GM19238 (cell line): ENCODE data around the gene MXD1.
"Not testable (repeated sequence)": the region's sequence is repeated elsewhere in the genome, so short reads cannot be mapped to it uniquely, and the experiment has no call there.

Experiments
- DNase-seq: peaks from one replicate; pipeline ENCODE4 v3.0.0; 2011; ENCODE audit warnings: low spot score; ENCODE audit not compliant: insufficient read length

Gene MXD1, protein sequence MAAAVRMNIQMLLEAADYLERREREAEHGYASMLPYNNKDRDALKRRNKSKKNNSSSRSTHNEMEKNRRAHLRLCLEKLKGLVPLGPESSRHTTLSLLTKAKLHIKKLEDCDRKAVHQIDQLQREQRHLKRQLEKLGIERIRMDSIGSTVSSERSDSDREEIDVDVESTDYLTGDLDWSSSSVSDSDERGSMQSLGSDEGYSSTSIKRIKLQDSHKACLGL

DNA sequence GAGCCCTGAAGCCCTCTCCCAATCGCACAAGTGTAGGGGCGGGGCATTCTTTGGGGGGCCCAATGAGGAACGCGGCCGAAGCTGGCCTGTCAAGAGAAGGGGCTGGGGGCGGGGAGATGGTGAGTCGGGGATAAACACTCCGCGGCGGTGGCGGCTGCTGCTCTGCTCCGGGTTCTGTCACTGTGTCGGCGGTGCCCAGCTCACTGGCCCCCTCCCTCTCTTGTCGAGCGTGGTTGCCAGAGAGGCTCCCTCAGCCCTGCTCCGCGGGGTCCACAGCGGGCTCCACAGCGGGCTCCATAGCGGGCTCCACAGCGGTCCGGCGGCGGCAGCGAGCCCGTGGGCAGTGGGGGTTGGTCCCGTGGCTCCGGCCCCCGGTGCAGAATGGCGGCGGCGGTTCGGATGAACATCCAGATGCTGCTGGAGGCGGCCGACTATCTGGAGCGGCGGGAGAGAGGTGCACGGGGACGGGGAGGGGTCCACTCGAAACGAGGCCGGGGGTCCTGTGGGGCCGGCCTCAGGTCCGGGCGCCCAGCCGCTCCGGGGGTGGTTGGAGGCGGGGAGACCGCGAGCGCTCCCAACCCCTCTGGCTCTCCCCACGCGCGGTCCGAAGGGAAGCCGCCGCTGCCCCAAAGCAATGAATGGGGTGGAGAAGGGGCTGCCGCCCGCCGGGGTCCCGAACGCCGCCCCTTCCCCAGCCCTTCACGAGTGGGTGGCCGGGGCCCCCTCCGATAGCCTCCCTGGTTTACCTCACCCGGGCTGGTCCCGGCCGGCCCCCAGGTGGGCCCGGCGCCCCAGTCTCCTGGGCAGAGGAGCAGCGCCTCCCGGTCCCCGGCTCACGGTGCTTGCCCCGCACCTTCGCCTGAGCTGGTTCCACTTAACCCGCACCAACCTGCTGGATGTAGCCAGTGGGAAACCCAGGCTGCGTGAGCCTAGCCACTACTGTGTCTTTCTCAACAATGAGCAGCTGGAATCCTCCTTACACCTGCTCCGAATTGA, at the start of gene MXD1:
Gene MXD1, plus strand, starts transcription at position 160 of the 996 bp plus-strand sequence. Its CDS starts 222 bp downstream, at position 382.
- peak; percentile 93 for DNase-seq

DNA sequence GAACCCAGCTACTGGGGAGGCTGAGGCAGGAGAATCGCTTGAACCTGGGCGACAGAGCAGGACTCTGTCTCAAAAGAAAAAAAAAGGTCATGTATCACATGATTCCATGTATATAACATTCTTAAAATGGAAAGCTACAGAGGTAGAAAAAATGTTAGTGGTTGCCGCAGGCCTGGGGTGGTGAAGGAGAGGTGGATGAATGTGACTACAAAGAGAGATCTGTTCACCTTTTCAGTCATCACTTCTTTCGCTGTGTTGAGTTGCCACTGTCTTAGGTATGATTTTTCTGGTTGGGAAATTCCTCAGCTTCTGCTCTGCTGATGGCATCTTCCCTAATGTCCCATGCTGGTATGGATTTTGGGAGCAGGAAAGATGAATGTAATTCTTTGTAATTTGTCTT, 26.5 kb upstream of the MXD1 start:
- no peak for DNase-seq

DNA sequence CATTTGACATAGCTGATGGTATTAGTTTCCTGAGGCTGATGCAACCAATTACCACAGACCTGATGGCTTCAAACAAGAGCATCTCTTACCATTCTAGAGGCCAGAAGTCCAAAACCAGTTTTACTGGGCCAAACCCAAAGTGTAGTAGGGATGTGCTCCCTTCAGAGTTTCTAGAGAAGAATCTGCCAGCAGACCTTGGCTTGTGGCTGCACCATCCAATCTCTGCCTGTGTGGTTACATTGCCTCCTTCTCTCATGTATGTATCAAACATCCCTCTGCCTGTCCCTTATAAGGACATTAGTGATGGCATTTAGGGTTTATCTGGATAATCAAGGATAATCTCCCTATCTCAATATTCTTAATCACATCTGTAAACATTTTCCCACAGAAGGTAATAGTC, 25.6 kb upstream of the MXD1 start:
- DNase-seq: no peak

DNA sequence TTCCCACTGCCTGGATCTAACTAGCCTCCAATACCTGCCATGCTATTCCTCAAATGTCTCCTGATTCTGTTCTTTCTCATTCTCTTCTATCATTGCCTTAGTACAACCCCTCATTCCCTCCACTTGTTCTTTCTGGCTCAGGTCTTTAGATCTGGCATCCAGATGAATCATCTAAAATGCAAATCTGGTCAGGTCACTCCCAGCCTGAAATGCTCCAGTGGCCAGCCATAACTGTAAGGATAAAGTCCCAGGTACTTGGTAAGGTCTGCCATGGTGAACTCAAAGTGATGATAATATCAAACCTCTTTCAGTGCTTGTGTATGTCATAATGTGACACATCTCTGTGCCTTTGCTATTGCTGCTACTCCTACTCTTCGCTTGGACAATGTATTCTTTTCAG, 24.0 kb upstream of the MXD1 start:
- no peak for DNase-seq

DNA sequence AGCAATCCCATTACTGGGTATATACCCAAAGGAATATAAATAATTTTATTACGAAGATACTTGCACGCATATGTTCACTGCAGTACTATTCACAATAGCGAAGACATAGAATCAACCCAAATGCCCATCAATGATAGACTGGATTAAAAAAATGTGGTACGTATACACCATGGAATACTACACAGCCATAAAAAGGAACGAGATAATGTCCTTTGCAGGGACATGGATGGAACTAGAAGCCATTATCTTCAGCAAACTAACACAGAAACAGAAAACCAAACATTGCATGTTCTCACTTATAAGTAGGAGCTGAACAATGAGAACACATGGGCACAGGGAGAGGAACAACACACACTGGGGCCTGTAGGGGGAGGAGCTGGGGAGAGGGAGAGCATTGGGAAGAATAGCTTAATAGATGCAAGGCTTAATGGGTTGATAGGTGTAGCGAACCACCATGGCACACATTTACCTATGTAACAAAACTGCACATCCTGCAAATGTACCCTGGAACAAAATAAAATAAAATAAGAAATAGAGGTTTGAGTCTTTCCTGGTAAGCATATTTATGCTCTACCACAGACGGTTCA, 22.0 kb upstream of the MXD1 start:
- not testable (repeated sequence) for DNase-seq

DNA sequence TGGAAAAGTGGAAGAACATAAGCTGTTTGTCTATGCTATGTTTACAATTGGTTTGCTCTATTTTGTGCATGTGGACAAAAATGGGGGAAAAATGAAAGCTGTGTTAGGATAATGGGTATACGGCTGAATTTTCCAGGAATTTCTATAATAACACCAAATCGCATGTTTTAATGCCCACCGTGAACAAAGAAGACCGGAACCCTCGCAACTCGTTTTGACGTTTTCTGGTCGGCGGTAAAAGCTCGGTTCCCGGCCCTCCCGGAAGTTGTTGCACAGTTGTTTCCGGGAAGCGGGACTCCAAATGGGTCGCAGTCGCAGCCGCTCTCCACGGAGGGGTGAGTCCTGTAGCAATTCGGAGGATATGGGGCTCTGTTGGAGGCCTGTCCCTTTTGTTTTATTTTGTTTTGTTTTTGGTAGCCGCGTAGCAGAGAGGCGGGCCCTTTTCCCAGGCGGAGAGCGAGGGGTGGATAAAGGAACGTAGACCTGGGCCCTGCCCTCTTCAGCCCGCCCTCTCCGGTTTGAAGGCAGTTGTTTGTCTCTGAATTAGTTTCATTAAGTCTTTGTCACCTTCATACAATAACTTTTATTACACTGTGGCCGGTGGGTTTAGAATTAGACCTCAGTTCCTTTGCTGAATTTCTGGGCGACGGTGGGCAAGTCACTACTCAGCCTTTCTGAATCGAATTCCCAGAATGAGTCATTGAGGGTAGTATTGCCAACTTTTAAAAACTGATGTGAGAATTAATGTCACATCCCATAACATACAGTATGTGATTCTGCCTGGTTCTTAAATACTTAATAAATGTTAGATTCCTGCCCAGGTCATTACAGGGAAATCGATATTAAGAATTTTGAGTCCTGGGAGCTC, 21.0 kb upstream of the MXD1 start, which contains the start of gene SNRNP27:
Gene SNRNP27, plus strand, starts transcription at position 273 of the 868 bp plus-strand sequence. Its CDS starts 29 bp downstream, at position 302.
- DNase-seq: peak; percentile 62

DNA sequence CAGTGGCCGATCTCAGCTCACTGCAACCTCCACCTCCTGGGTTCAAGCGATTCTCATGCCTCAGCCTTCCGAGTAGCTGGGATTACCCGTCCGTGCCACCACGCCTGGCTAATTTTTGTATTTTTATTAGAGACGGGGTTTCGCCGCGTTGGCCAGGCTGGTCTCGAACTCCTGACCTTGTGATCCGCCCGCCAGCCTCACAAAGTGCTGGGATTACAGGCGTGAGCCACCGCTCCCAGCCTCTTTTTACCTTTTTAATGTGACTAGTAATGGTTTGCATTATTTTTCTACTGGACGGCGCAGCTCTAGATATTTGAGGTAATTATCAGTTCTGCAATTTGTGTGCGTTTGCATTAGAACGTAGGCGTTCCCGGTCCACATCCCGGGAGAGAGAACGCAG, 20.2 kb upstream of the MXD1 start:
- not testable (repeated sequence) for DNase-seq

DNA sequence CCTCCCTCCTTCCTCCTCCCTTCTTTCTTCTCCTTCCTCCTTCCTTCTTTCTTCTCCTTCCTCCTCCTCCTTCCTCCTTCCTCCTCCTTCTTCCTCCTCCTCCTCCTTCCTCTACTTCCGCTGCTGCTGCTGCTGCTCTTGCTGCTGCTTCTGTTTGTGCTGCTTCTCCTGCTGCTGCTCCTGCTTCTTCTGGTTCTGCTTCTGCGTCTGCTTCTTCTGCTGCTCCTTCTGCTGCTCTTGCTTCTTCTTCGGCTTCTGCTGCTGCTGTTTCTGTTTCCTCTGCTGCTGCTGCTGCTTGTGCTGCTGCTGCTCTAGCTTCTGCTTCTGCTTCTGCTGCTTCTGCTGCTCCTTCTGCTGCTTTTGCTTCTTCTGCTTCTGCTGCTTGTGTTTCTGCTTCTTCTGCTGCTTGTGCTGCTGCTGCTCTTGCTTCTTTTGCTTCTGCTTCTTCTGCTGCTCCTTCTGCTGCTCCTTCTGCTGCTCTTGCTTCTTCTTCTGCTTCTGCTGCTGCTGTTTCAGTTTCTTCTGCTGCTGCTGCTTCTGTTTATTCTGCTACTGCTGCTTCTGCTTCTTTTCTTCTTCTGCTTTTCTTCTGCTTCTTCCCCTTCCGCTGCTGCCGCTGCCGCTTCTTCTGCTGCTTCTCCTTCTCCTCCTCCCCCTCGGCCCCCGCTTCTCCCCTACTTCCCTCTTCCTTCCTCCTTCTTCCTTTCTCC, 12.5 kb upstream of the MXD1 start:
- no peak for DNase-seq

DNA sequence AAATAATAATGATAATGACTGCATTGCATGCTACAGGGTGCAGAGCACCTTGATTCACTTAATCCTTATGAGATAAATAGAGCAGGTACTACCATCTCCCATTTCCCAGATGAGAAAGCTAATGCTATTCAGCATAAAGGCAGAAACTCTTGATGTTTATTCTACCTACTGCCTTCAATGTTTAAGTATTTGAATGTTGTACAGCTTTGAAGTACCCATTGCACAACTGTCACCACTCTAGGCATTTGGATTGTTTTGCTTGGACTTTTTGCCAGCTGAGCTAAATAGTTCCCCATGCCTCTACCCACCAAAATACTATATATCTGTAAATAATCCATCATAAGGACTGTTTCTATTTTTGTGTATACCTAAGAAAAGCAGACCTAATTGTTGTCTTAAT, 7.7 kb upstream of the MXD1 start:
- no peak for DNase-seq

DNA sequence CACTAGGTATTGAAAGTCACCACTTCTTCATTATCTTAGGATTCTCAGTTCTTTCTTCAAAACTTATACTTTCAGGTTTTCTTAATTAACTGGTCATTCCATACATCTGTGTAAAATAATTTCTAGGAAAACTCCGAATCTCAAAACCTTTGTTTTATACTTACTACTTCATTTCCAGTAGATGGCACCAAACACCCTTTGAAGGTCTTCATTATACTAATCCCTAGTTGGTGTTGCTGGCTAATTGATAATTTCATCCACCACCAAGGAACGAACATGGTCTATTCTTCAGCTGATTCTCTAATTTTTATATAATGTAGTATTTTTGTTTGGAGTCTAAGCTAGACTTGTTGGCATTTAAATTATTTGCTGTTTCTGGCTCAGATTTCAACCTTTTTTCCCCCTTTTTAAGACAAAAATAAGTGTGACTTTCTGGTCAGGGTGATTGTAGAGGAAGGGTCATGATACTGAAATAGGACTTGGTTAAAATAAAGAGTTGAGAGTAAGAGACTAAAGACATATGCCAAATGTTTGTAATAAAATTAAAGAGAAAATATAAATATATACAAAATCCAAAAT, 2.8 kb upstream of the MXD1 start:
- DNase-seq: no peak

DNA sequence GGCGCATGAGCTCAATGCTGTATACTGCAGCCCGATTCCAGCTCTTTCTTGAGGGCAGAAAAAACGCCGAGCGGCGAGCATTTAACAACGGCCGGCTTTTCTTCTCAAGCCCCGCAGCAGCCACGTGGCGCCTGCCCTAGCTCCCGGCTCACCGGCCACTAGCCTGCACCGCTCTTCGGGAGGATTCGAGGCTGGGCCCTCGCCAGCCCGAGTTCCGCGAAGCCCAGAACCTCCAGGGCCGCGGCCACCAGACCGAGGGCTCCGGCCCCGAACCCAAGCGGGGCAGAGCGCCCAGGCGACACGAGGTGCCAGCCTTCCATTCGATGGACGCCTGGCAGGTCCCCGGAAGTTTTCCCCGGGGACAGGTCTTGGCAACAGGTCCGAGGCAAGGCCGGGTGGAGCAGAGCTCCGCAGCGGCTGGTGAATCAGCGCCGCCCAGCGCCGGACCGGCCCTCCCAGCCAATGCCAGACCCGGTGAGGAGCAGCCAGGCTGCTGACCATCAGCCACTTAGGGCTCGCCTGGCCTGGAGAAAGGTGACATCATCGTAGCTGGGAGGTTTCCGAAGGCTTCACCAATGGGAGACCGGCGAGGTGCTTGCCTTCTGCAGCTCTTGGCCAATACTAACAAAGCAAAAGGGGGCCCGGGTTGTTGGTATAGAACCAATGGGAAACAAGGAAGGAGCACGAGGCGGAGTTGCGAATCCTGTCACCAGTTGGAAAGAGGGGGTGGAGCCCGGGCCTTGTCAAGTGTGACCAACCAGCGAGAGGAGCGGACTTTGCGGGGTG, 552 bp upstream of the MXD1 start:
- no peak for DNase-seq

DNA sequence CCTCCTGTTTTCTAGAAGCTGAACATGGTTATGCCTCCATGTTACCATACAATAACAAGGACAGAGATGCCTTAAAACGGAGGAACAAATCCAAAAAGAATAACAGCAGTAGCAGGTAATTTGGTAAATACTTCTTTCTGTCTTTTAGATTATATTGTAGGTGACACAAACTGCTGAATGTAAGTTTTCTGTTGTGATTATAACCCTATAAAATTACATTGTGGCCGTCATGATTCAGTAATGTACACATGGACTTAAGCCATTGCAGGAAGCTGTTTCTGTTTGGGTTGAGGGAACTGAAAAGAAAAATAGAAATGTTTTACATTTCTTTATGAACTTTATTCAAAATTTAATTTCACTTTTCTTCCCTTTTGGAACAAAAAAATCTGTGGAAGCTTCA, 1.2 kb downstream of the MXD1 start:
- DNase-seq: no peak

DNA sequence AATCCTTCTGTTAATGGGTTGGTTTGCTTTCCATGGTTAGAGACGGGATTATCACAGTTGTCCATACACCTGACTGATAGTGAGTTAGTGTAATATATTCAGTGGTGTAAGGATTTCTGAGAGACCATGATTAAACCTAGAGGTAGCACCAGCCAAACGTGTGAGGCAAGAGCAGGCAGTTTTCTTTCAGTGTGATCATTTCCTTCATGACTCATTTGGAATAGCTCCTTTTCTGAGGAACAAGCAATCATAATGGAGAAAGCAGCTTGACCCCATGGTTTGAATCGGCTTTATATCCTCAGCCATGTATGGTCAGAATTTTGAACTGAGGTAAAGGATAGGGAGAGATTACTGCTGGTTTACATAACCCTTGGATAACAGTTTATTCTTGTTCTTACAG, 2.9 kb downstream of the MXD1 start:
- no peak for DNase-seq

DNA sequence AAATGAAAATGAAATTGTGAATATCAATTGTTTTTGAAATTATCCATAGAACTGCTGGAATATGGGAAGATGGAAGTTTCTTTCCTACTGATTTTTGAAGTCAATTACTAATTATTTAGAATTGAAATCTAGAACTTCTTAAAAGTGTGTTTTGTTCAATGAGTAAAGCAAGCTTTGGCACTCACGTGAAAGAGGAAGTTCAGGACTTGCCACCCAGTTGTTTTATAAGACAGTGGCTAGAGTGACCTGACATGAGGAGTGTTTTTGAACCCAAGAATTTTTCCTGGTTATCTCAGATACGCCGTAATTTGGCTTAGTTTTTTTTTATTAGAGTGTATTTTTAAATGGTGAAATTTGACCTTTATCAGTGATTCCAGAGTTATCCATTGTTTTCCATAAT, 3.5 kb downstream of the MXD1 start:
- no peak for DNase-seq

DNA sequence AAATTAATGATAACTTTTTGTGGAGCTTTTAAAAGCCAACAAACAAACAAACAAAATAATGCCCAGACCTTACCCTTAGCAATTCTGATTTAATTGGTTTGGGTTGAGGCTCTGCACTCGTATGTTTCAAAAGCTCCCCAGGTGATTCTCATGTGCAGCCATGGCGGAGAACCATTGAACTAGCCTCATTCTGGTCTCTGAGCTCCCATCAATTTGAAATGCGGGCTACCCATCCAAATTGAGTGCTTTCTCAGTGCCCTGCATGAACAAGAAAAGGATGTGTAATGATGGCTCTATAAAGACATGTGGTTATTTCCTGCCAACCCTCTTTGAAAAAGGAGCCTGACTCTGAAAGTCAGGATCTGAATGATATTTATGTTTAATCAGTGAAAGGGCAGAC, 8.2 kb downstream of the MXD1 start:
- no peak for DNase-seq

DNA sequence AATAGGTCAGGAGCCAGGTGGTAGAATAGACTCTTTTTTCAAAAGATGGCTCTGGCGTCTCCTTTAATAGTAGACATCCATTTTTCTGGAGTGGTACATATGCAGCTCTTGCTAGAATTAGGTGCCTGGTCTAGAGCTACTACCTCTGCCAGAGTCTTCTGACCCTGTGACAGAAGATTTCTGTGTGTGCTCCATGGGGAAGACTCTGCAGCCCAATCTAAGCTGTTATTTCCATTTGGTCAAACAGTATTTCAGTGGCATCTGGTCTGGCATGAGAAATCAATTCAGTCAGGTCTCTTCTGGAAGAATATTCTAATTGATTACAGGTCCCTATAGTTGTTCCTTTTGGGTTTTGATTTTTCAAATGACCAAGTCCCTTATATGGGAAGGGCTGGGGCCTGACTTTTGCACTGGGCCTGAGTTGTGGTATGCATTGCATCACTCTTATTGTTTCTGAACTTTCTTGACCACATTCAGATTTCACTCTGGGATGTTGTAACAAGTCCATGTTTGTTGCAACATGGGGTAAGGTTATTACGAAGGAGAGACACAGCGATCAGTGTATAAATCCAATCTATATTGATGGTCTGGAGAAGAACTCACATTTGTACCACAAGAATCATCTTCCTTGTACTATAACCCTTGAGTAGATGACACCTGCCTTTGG, 12.1 kb downstream of the MXD1 start:
- no peak for DNase-seq

DNA sequence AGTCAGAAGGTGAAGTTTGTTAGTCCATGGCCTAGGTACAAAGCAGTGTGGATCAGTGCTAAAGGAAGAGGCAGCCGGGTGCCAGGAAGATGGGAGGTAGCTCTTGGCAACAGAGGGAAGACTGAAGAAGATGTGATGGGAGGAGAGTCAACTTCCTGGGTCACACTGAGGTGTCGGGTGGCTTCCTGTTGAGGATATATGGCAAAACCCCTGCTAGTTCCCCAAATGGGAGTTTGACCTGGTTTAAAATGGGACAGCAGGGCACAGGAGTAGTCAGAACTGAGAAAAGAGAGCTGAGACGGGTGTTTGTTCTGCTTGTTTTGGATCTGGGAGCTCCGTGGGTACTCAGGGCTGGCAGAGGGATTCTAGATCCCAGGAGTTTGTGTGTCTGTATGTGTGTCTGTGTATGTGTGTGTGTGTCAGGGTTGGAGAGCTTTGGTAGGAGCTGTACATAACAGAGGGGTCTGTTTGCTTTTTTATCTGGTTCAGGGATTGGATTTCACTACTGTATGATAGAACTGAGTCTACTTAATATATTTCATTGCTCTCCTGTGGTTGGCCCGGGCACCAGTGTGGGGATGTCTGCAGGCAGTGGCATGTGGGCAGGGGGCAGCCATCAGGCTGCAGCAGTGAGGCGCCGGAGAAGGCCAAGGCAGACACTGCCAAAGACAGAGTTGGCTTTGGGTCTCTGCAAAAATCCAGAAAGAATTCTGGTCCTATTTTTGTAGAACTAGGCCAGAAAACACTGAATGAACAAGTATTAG, 17.1 kb downstream of the MXD1 start:
- DNase-seq: no peak

DNA sequence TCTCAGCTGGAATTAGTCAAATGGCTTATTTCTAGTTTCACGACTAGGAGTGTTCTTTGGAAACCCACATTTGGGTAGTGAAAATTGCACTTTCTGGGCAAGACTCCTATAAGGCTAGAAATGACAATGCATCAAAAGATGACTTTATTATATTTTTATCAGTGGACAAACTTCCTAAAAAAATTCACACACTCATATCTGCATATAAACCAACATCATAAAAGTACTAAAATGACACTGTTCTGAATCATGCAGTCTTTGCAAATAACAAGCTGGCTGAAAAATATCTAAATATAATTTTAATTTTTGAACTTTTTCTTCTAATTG, 17.6 kb downstream of the MXD1 start:
- DNase-seq: no peak
